Activated CD8-positive, alpha-beta memory T cell treated with anti-CD3 and anti-CD28 coated beads, Interleukin-2, amount 50 U/mL, for 24 hours (primary cell): ENCODE results near the gene ZNF467.

ENCODE experiments used
- DNase-seq: peaks from one replicate; pipeline ENCODE4 v3.0.0-alpha.2; 2020; ENCODE audit errors: extremely low read depth

The ZNF467 gene

GRCh38 chr7:149773446-149774236 lies at the start of gene ZNF467:
Gene ZNF467, minus strand, starts transcription at chr7:149773588. Its CDS starts 2,556 bp downstream, at chr7:149771032.
- no peak for DNase-seq

- DNase-seq, result no peak
These were observed 49.1 kb upstream of the ZNF467 start for GRCh38 chr7:149822353-149822943.

- DNase-seq, result no peak
These were observed 48.1 kb upstream of the ZNF467 start for GRCh38 chr7:149821191-149822148.

- DNase-seq, result no peak
These were observed 47.3 kb upstream of the ZNF467 start for GRCh38 chr7:149820622-149821190.

GRCh38 chr7:149819961-149820340 lies 46.6 kb upstream of the ZNF467 start:
- no peak for DNase-seq

- DNase-seq, result no peak
These were observed 46.0 kb upstream of the ZNF467 start for GRCh38 chr7:149819141-149819960.

GRCh38 chr7:149818536-149818840 lies 45.1 kb upstream of the ZNF467 start:
- no peak for DNase-seq

GRCh38 chr7:149817836-149818535 lies 44.6 kb upstream of the ZNF467 start:
- DNase-seq, result no peak

GRCh38 chr7:149817301-149817771 lies 43.9 kb upstream of the ZNF467 start:
- DNase-seq, result no peak

GRCh38 chr7:149816794-149817193 lies 43.4 kb upstream of the ZNF467 start:
- no peak for DNase-seq

- DNase-seq, result no peak
These were observed 42.9 kb upstream of the ZNF467 start for GRCh38 chr7:149816267-149816751.

GRCh38 chr7:149815661-149816266 lies 42.4 kb upstream of the ZNF467 start:
- DNase-seq, result no peak

- DNase-seq, result no peak
These were observed 41.7 kb upstream of the ZNF467 start for GRCh38 chr7:149815121-149815520.

- no peak for DNase-seq
These were observed 41.1 kb upstream of the ZNF467 start for GRCh38 chr7:149814494-149814893.

GRCh38 chr7:149813254-149814035 lies 40.1 kb upstream of the ZNF467 start:
- DNase-seq, result no peak

GRCh38 chr7:149811831-149812490 lies 38.6 kb upstream of the ZNF467 start:
- no peak for DNase-seq

GRCh38 chr7:149811221-149811620 lies 37.8 kb upstream of the ZNF467 start:
- DNase-seq, result no peak

- DNase-seq, result no peak
These were observed 35.8 kb upstream of the ZNF467 start for GRCh38 chr7:149809215-149809614.

- no peak for DNase-seq
These were observed 34.9 kb upstream of the ZNF467 start for GRCh38 chr7:149808311-149808710.
